ENCODE measurements around the gene CCDC158. TPM values are rescaled to one million over a fixed set of nuclear protein-coding genes. Genes with fewer than 3 reads are reported as not detected.

The CCDC158 gene
- total and polyA plus RNA-seq, 10 donors = 0.02 to 0.24 (median 0.18) TPM; not detected in 4

- Histone ChIP-seq H3K36me3 (no peaks in the 10 kb centered on the region), H3K27me3 (replicated peaks in 1 of 7) (peaks cover 0 to 28% (median 8%) of the 10 kb centered on the region in 7 donors), H3K9me3 (no peaks in the 10 kb centered on the region), H3K4me3 (peak overlapping the region in 5 of 8 donors; percentile 34 to 68 (median 40)), H3K4me1 (peaks cover 0 to 16% (median 11%) of the 10 kb centered on the region in 6 donors), H3K27ac (no peak overlapping the region)
- no peak for TF ChIP-seq CTCF (IDR thresholded peaks at IDR 0.05 in 8 of 11, conservative IDR thresholded peaks at IDR 0.05 in 3 of 11)
- TF ChIP-seq POLR2AphosphoS5 (IDR thresholded peaks at IDR 0.05) = no peak
- TF ChIP-seq POLR2A (IDR thresholded peaks at IDR 0.05) = no peak
- DNase-seq = no peak
- intact Hi-C loops (cut with DNase I; ENCODE audit: low total_unique reads) = no loop called here
- 63 to 77% (median 71%) methylated on average over 18 of the region's 18 CpGs for WGBS, 5 donors
These were observed 666 bp downstream of the CCDC158 start for GRCh38 chr4:76420188-76420761.

- 84 to 95% (median 88%) methylated on average over 3 of the region's 3 CpGs for WGBS, 5 donors
- no peaks in the 10 kb centered on the region for H3K27me3 ChIP-seq (replicated peaks in 1 of 7)
- H3K4me1 ChIP-seq = no peaks in the 10 kb centered on the region
These were observed 10.3 kb downstream of the CCDC158 start for GRCh38 chr4:76410636-76411035.

DNA sequence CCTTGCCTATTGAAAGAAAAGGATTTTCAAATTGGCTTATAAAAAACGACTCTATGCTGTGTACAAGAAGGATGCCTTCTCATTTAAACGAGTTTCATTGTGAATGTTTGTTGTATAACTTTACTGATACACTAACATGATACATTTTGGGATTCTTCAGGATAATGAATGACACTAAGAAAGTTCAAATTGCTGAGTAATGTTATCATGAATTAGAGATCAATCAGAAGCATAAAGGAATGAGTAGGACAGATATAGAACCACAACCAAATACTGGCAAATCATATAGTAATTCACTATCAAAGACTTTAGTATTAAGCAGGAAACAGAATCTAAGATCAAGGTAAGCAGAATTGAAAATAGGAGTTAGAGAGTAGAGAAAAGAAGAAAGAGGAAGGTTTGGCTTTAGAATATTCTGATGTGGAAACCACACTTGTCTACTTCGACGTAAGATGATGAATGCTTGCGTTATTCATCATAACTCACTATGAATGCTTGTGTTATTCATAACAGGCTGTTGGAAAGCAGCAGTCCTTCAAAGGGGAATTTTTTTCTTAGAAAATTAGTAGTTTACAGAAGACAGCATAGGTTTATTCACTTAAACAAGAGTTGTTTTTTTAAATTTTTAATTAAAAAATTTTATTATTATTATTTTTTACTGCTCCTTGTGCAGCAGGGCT lies 13.4 kb downstream of the CCDC158 start:
- intact Hi-C loops (cut with DNase I; ENCODE audit: low total_unique reads) = no loop called here
- TF ChIP-seq CTCF (IDR thresholded peaks at IDR 0.05 in 8 of 11, conservative IDR thresholded peaks at IDR 0.05 in 3 of 11) (no peak), POLR2AphosphoS5 (IDR thresholded peaks at IDR 0.05) (no peak), POLR2A (IDR thresholded peaks at IDR 0.05) (no peak)
- H3K27ac ChIP-seq = no peak overlapping the region
- no peaks in the 10 kb centered on the region for H3K27me3 ChIP-seq (replicated peaks in 1 of 7)
- no peak for DNase-seq
- no peak overlapping the region for H3K4me3 ChIP-seq
- WGBS, 5 donors = 24 to 41% (median 34%) methylated on average over 5 of the region's 5 CpGs
- no peaks in the 10 kb centered on the region for H3K9me3 ChIP-seq
- H3K36me3 ChIP-seq = no peaks in the 10 kb centered on the region
- H3K4me1 ChIP-seq = no peaks in the 10 kb centered on the region

More at GRCh38 chr4:76410636-76411035, 10.3 kb downstream of the CCDC158 start:
- intact Hi-C loops (cut with DNase I; ENCODE audit: low total_unique reads) = no loop called here
- Histone ChIP-seq H3K4me3 (no peak overlapping the region), H3K36me3 (no peaks in the 10 kb centered on the region), H3K9me3 (no peaks in the 10 kb centered on the region), H3K27ac (no peak overlapping the region)
- TF ChIP-seq POLR2AphosphoS5 (IDR thresholded peaks at IDR 0.05) (no peak), CTCF (IDR thresholded peaks at IDR 0.05 in 8 of 11, conservative IDR thresholded peaks at IDR 0.05 in 3 of 11) (no peak), POLR2A (IDR thresholded peaks at IDR 0.05) (no peak)
- no peak for DNase-seq

DNA sequence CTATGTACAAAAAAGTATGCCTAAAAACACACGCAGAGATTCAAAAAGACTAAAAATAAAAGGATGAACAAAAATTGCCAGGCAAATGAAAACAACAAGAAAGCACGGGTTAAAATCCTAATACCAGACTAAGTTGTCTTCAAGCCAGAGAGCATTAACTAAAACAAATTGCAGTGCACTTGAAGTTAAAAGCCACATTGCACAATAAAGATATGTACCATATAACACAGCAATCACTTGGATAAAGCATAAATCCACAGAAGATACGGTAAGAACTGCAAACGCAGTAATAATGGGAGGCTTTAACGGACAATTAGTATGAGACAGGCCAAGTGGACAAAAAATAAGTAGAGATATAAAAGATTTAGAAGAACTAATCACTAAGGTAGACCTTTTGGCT lies 14.9 kb downstream of the CCDC158 start:
- Histone ChIP-seq H3K27ac (no peak overlapping the region), H3K36me3 (no peaks in the 10 kb centered on the region), H3K4me3 (no peak overlapping the region), H3K4me1 (no peaks in the 10 kb centered on the region), H3K27me3 (replicated peaks in 1 of 7) (no peaks in the 10 kb centered on the region), H3K9me3 (no peaks in the 10 kb centered on the region)
- TF ChIP-seq POLR2A (IDR thresholded peaks at IDR 0.05) (no peak), POLR2AphosphoS5 (IDR thresholded peaks at IDR 0.05) (no peak), CTCF (IDR thresholded peaks at IDR 0.05 in 8 of 11, conservative IDR thresholded peaks at IDR 0.05 in 3 of 11) (no peak)
- 75 to 84% (median 80%) methylated on average over 5 of the region's 5 CpGs for WGBS, 5 donors
- no peak for DNase-seq
- intact Hi-C loops (cut with DNase I; ENCODE audit: low total_unique reads) = no loop called here
